ENCODE measurements around the gene SNW1.
"Not testable (repeated sequence)": the region's sequence is repeated elsewhere in the genome, so short reads cannot be mapped to it uniquely, and the experiment has no call there.

Gene SNW1

GRCh38 chr14:77760381-77761204, at the start of gene SNW1:
TSS of gene SNW1 (minus strand) at chr14:77761156. CDS start at chr14:77761127, 29 bp downstream.
- peak; percentile 97 for DNase-seq (ENCODE audit: low spot score)

GRCh38 chr14:77809011-77809410, 48.1 kb upstream of the SNW1 start:
- no peak for DNase-seq (ENCODE audit: low spot score)

- no peak for DNase-seq (ENCODE audit: low spot score)
Observed at GRCh38 chr14:77808250-77808649, 47.3 kb upstream of the SNW1 start.

- no peak for DNase-seq (ENCODE audit: low spot score)
Observed at GRCh38 chr14:77805706-77806105, 44.8 kb upstream of the SNW1 start.

DNA sequence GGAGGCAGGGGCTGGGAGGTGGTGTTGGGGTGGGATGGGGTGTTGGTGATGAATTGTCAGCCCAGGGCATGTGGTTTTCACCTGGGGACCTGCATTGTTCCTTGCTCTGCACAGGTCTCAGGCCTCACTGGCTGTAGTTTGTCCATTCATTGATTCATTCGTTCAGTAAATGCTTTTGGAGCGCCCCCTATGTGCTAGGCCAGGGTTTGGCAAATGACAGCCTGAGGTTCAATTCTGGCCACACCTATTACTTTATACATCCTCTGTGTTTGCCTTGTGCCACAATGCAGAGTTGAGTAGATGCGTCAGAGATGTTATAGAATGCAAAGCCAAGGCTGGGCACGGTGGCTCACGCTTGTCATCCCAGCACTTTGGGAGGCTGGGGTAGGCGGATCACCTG, 43.6 kb upstream of the SNW1 start:
- no peak for DNase-seq (ENCODE audit: low spot score)

DNA sequence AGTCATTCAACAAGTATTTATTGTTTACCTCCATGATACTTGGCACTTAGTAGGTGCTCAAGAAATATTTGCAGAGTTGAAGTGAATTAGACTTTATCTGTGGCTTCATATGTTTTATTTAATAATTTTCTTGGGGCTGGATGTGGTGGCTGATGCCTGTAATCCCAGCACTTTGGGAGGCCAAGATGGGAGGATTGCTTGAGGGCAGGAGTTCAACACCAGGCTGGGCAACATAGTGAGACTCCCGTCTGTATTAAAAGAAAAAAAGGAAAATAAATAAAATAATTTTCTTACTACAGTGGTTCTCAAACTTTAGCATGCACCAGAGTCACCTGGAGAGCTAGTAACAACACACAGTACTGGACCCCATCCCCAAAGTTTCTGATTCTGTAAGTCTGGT, 39.9 kb upstream of the SNW1 start:
- no peak for DNase-seq (ENCODE audit: low spot score)

DNA sequence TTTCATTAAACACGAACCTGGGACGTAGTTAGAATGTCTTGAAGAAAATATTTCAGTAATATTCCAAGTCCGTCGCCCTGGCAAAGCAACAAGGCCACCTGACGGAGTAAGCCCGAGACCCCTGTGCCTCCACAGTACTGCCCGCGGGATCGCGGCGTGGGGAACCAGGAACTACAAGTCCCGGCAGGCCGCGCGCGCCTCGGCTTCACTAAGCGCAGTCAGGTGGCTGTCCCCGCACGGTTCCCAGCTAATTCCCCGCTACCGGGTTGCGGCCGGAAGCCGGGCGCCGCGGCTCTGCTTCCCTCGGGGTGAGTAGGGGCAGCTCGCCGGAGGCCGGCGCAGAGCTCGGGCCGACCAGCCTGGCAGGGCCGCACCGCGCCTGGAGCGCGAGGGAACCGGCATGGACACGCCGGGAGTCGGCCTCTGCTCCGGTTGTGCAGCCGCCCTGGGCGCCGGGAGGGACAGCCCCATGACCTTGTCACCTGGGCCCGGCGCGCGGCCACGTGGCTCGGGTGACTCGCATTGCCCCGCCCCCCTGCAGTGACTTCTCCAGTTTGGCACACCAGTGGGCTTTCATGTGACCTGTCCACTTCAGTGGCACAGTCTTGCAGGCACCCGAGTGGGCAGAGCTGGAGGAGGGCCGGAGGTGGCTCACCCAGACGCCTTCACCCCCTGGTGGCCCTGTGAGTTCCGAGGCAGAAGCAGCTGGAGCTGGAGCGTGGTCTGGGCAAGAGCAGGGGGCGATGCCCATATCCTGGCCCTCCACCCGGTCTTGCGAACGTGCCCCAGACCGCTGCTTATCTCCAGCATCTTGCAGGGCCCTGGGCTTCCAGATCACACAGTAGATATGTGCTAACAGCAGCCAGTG, 39.1 kb upstream of the SNW1 start, which contains the start of gene ADCK1:
Gene ADCK1, plus strand, starts transcription at position 247 of the 868 bp plus-strand sequence. CDS start 18,870 bp downstream, outside the sequence.
- DNase-seq (ENCODE audit: low spot score) = peak; percentile 85

GRCh38 chr14:77799456-77799855, 38.5 kb upstream of the SNW1 start:
- DNase-seq (ENCODE audit: low spot score) = not testable (repeated sequence)

- no peak for DNase-seq (ENCODE audit: low spot score)
Observed at GRCh38 chr14:77794357-77794756, 33.4 kb upstream of the SNW1 start.

DNA sequence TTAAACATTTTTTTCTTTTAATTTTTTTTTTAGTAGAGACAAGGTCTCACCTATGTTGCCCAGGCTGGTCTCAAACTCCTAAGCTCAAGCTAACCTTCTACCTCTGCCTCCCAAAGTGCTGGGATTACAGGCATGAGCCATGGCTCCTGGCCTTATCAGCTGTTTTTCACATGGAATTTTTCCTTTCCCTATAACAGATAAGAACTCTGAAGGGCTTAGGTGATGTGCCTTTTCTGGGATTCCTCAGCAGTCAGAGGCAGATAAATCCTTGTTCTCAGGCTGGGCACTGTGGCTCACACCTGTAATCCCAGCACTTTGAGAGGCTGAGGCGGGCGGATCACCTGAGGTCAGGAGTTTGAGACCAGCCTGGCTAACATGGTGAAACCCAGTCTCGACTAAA, 32.3 kb upstream of the SNW1 start:
- not testable (repeated sequence) for DNase-seq (ENCODE audit: low spot score)

DNA sequence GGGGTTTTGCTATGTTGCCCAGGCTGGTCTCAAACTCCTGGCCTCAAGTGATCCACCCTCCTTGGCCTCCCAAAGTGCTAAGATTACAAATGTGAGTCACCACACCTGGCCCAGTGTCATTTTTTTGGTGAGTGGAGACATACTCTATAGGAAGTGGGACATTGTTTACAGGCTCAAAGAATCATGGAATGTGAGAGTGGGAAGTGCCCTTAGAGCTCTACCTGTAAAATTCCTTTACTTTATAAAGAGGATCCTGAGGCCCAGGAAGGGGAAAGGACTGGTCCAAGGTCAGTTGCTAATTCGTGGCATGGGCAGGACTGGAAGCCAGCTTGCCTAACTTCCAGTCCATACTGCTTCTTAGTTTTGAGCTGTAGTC, 30.3 kb upstream of the SNW1 start:
- DNase-seq (ENCODE audit: low spot score) = no peak

GRCh38 chr14:77790566-77791224, 29.7 kb upstream of the SNW1 start:
- DNase-seq (ENCODE audit: low spot score) = no peak

DNA sequence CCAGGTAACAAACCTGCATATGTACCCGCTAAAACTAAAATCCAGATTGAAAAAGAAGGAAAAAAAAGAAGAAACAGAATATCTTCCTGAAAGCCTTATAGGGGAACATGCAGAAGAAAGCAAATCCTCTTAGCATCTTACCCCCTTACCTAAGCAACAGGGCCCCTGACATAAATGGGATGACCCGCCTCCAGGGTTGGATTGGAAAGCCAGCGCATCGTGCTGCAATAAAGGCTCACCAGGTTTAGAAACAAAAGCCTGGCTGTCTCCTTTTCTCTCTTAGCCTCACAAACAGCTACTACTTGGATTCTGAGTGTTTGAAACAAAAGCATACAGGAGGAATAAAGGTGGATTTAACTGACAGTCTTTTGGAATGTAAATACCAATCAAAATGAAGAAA, 25.2 kb upstream of the SNW1 start:
- no peak for DNase-seq (ENCODE audit: low spot score)

GRCh38 chr14:77782202-77782601, 21.2 kb upstream of the SNW1 start:
- no peak for DNase-seq (ENCODE audit: low spot score)

- DNase-seq (ENCODE audit: low spot score) = not testable (repeated sequence)
Observed at GRCh38 chr14:77773966-77774365, 13.0 kb upstream of the SNW1 start.

DNA sequence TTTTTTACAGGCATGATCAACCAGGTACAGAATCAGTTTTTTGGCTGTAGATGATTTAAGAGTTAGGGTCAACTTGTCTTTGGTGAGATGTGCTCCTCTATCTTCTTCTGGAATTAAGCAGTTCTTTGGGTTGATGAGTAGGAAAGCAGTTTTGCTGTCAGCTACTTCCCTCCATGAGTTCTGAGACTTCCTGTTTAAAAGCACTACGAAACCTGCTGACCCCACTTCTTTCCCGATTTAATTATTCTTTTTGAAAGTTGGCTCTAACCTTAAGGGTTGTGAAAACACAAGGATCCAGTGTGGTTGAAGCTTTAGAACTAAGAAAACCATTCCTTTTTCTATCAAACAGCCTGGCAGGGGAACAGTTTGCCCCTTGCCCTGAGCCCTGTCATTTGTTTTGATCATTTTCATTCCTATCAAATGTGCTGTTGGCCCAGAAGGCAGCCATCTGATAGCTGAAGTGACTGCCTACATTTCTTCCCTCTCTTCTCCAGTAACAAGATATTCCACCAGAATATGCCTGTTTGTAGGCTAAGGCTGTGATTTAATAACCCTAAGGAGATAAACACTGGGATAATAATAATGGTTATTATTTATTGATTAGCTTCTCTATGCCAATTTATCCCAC, 7.6 kb upstream of the SNW1 start:
- DNase-seq (ENCODE audit: low spot score) = not testable (repeated sequence)

- no peak for DNase-seq (ENCODE audit: low spot score)
Observed at GRCh38 chr14:77763978-77764377, 3.0 kb upstream of the SNW1 start.

DNA sequence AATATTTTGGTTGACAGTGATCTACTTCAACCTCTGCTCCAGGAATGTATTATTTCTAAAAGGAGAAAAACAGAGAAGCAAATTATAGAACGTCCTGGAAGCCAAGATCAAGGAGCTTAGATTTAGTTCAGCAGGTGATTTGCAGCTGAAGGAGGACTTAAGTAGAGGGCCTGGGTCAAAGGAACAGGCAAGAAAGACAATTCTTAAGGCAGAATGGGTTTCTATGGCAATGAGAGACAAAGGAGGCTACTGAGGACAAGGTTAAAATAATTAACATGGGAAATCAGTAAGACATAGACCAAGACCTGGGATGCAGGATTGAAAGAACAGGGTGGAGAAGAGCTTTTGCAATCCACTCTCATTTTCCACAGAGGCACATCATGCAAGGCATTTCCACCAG, 2.4 kb upstream of the SNW1 start:
- DNase-seq (ENCODE audit: low spot score) = no peak

GRCh38 chr14:77761205-77761931, 412 bp upstream of the SNW1 start:
- peak; percentile 47 for DNase-seq (ENCODE audit: low spot score)

- DNase-seq (ENCODE audit: low spot score) = no peak
Observed at GRCh38 chr14:77752799-77753516, 8.0 kb downstream of the SNW1 start.

- DNase-seq (ENCODE audit: low spot score) = no peak
Observed at GRCh38 chr14:77752266-77752665, 8.7 kb downstream of the SNW1 start.

All from AG08395 (cell line).